ENCODE measurements around the gene TOP2A.
"Not testable (repeated sequence)": the region's sequence is repeated elsewhere in the genome, so short reads cannot be mapped to it uniquely, and the experiment has no call there.

The TOP2A gene

GRCh38 chr17:40367728-40368127 lies 50.0 kb downstream of the TOP2A start:
- not testable (repeated sequence) for DNase-seq

GRCh38 chr17:40366861-40367518 lies 50.7 kb downstream of the TOP2A start:
- no peaks in the 10 kb centered on the region for H3K79me2 ChIP-seq (ENCODE audit: control insufficient read depth, insufficient read depth, low read length)
- DNase-seq: no peak
- no peak overlapping the region for H3K4ac ChIP-seq (ENCODE audit: low read depth, low read length)
- WGBS (ENCODE audit: extremely low coverage, insufficient coverage, low lambda C conversion rate): no CpG with 5 or more reads among the region's 17 CpGs
- H3K56ac ChIP-seq (ENCODE audit: low read length): no peak overlapping the region
- no peaks in the 10 kb centered on the region for H3K4me1 ChIP-seq (ENCODE audit: control insufficient read depth, low read depth, low read length)
- H3K27me3 ChIP-seq (ENCODE audit: insufficient read depth, low read length, poor library complexity): peaks cover 4% of the 10 kb centered on the region
- H2BK120ac ChIP-seq (ENCODE audit: low read depth, low read length): no peak overlapping the region
- no peak overlapping the region for H3K27ac ChIP-seq (ENCODE audit: low read depth, low read length)
- H3K4me2 ChIP-seq (ENCODE audit: low read length): no peak overlapping the region
- no peaks in the 10 kb centered on the region for H3K79me1 ChIP-seq (ENCODE audit: low read length)
- H3K23ac ChIP-seq (ENCODE audit: low read length): no peak overlapping the region
- no peak overlapping the region for H3K9ac ChIP-seq (ENCODE audit: low read length)
- H2AK5ac ChIP-seq (ENCODE audit: low read length): no peak overlapping the region
- H3K18ac ChIP-seq (ENCODE audit: low read length): no peak overlapping the region
- H3K4me3 ChIP-seq (ENCODE audit: low read length): no peak overlapping the region
- H2BK5ac ChIP-seq (ENCODE audit: low read length): no peak overlapping the region
- no peaks in the 10 kb centered on the region for H3K36me3 ChIP-seq (ENCODE audit: control insufficient read depth, insufficient read depth, low read length)
- no peak overlapping the region for H2BK15ac ChIP-seq (replicated peaks; ENCODE audit: low read depth)
- no peak overlapping the region for H4K8ac ChIP-seq (ENCODE audit: low read depth, low read length)
- no peak overlapping the region for H4K5ac ChIP-seq (ENCODE audit: low read length)

More at GRCh38 chr17:40367728-40368127, 50.0 kb downstream of the TOP2A start:
- not testable (repeated sequence) for H2BK120ac ChIP-seq (ENCODE audit: low read depth, low read length); H3K4me2 ChIP-seq (ENCODE audit: low read length); H3K56ac ChIP-seq (ENCODE audit: low read length); H3K27me3 ChIP-seq (ENCODE audit: insufficient read depth, low read length, poor library complexity); H3K4me1 ChIP-seq (ENCODE audit: control insufficient read depth, low read depth, low read length); H4K8ac ChIP-seq (ENCODE audit: low read depth, low read length); H4K5ac ChIP-seq (ENCODE audit: low read length); H2BK15ac ChIP-seq (replicated peaks; ENCODE audit: low read depth); H3K79me2 ChIP-seq (ENCODE audit: control insufficient read depth, insufficient read depth, low read length); H3K18ac ChIP-seq (ENCODE audit: low read length); H3K36me3 ChIP-seq (ENCODE audit: control insufficient read depth, insufficient read depth, low read length); H3K23ac ChIP-seq (ENCODE audit: low read length); H3K27ac ChIP-seq (ENCODE audit: low read depth, low read length); H2AK5ac ChIP-seq (ENCODE audit: low read length); H3K79me1 ChIP-seq (ENCODE audit: low read length); H3K4ac ChIP-seq (ENCODE audit: low read depth, low read length); H2BK5ac ChIP-seq (ENCODE audit: low read length); H3K4me3 ChIP-seq (ENCODE audit: low read length); H3K9ac ChIP-seq (ENCODE audit: low read length)
- no CpG with 5 or more reads among the region's 9 CpGs for WGBS (ENCODE audit: extremely low coverage, insufficient coverage, low lambda C conversion rate)

GRCh38 chr17:40366076-40366860 lies 51.4 kb downstream of the TOP2A start:
- Histone ChIP-seq H3K9ac (ENCODE audit: low read length) (no peak overlapping the region), H3K4me2 (ENCODE audit: low read length) (no peak overlapping the region), H2BK15ac (replicated peaks; ENCODE audit: low read depth) (no peak overlapping the region), H3K4me3 (ENCODE audit: low read length) (no peak overlapping the region), H3K36me3 (ENCODE audit: control insufficient read depth, insufficient read depth, low read length) (no peaks in the 10 kb centered on the region), H2AK5ac (ENCODE audit: low read length) (no peak overlapping the region), H3K79me2 (ENCODE audit: control insufficient read depth, insufficient read depth, low read length) (no peaks in the 10 kb centered on the region), H3K4ac (ENCODE audit: low read depth, low read length) (no peak overlapping the region), H3K4me1 (ENCODE audit: control insufficient read depth, low read depth, low read length) (no peaks in the 10 kb centered on the region), H3K79me1 (ENCODE audit: low read length) (no peaks in the 10 kb centered on the region), H3K27ac (ENCODE audit: low read depth, low read length) (no peak overlapping the region), H4K8ac (ENCODE audit: low read depth, low read length) (no peak overlapping the region), H3K23ac (ENCODE audit: low read length) (no peak overlapping the region), H3K18ac (ENCODE audit: low read length) (no peak overlapping the region), H2BK5ac (ENCODE audit: low read length) (no peak overlapping the region), H4K5ac (ENCODE audit: low read length) (no peak overlapping the region), H3K56ac (ENCODE audit: low read length) (no peak overlapping the region), H2BK120ac (ENCODE audit: low read depth, low read length) (no peak overlapping the region), H3K27me3 (ENCODE audit: insufficient read depth, low read length, poor library complexity) (peaks cover 4% of the 10 kb centered on the region)
- no CpG with 5 or more reads among the region's 18 CpGs for WGBS (ENCODE audit: extremely low coverage, insufficient coverage, low lambda C conversion rate)
- no peak for DNase-seq

GRCh38 chr17:40364906-40365305 lies 52.8 kb downstream of the TOP2A start:
- no CpG with 5 or more reads among the region's 9 CpGs for WGBS (ENCODE audit: extremely low coverage, insufficient coverage, low lambda C conversion rate)
- Histone ChIP-seq H3K4me3 (ENCODE audit: low read length) (no peak overlapping the region), H3K4me2 (ENCODE audit: low read length) (no peak overlapping the region), H3K27me3 (ENCODE audit: insufficient read depth, low read length, poor library complexity) (peaks cover 4% of the 10 kb centered on the region), H3K36me3 (ENCODE audit: control insufficient read depth, insufficient read depth, low read length) (no peaks in the 10 kb centered on the region), H2BK5ac (ENCODE audit: low read length) (no peak overlapping the region), H3K9ac (ENCODE audit: low read length) (no peak overlapping the region), H3K4me1 (ENCODE audit: control insufficient read depth, low read depth, low read length) (no peaks in the 10 kb centered on the region), H2BK15ac (replicated peaks; ENCODE audit: low read depth) (no peak overlapping the region), H3K56ac (ENCODE audit: low read length) (no peak overlapping the region), H4K8ac (ENCODE audit: low read depth, low read length) (no peak overlapping the region), H4K5ac (ENCODE audit: low read length) (no peak overlapping the region), H3K79me2 (ENCODE audit: control insufficient read depth, insufficient read depth, low read length) (no peaks in the 10 kb centered on the region), H2AK5ac (ENCODE audit: low read length) (no peak overlapping the region), H3K4ac (ENCODE audit: low read depth, low read length) (no peak overlapping the region), H3K27ac (ENCODE audit: low read depth, low read length) (no peak overlapping the region), H3K18ac (ENCODE audit: low read length) (no peak overlapping the region), H3K23ac (ENCODE audit: low read length) (no peak overlapping the region), H2BK120ac (ENCODE audit: low read depth, low read length) (no peak overlapping the region), H3K79me1 (ENCODE audit: low read length) (no peaks in the 10 kb centered on the region)
- DNase-seq: no peak

- H3K27ac ChIP-seq (ENCODE audit: low read depth, low read length): no peak within 1 kb of the TSS
- H3K4me1 ChIP-seq (ENCODE audit: control insufficient read depth, low read depth, low read length): no peaks in the 10 kb centered on the region
- H3K79me1 ChIP-seq (ENCODE audit: low read length): no peaks in the 10 kb centered on the region
- H3K4ac ChIP-seq (ENCODE audit: low read depth, low read length): no peak within 1 kb of the TSS
- H3K27me3 ChIP-seq (ENCODE audit: insufficient read depth, low read length, poor library complexity): peaks cover 4% of the 10 kb centered on the region
- H3K23ac ChIP-seq (ENCODE audit: low read length): peak within 1 kb of the TSS; percentile 97
- no peak within 1 kb of the TSS for H4K8ac ChIP-seq (ENCODE audit: low read depth, low read length)
- H2BK15ac ChIP-seq (replicated peaks; ENCODE audit: low read depth): no peak within 1 kb of the TSS
- H3K4me3 ChIP-seq (ENCODE audit: low read length): no peak within 1 kb of the TSS
- no peak within 1 kb of the TSS for H4K5ac ChIP-seq (ENCODE audit: low read length)
- no peak within 1 kb of the TSS for H3K18ac ChIP-seq (ENCODE audit: low read length)
- H3K4me2 ChIP-seq (ENCODE audit: low read length): peak within 1 kb of the TSS; percentile 61
- no peaks in the 10 kb centered on the region for H3K36me3 ChIP-seq (ENCODE audit: control insufficient read depth, insufficient read depth, low read length)
- DNase-seq: no peak
- H2AK5ac ChIP-seq (ENCODE audit: low read length): no peak within 1 kb of the TSS
- no CpG with 5 or more reads among the region's 22 CpGs for WGBS (ENCODE audit: extremely low coverage, insufficient coverage, low lambda C conversion rate)
- no peaks in the 10 kb centered on the region for H3K79me2 ChIP-seq (ENCODE audit: control insufficient read depth, insufficient read depth, low read length)
- H3K9ac ChIP-seq (ENCODE audit: low read length): peak within 1 kb of the TSS; percentile 54
- H3K56ac ChIP-seq (ENCODE audit: low read length): peak within 1 kb of the TSS; percentile 74
- H2BK5ac ChIP-seq (ENCODE audit: low read length): no peak within 1 kb of the TSS
- H2BK120ac ChIP-seq (ENCODE audit: low read depth, low read length): no peak within 1 kb of the TSS
Observed at GRCh38 chr17:40364121-40364861, 53.4 kb downstream of the TOP2A start, which contains the start of gene GJD3. Gene GJD3 (minus strand): TSS chr17:40364737. CDS start chr17:40363815, 922 bp downstream.
